Measurements from ENCODE around the gene ASTN2.

Gene ASTN2

GRCh38 chr9:116877072-116877471 lies 537.8 kb downstream of the ASTN2 start:
- H3K4me3 ChIP-seq (ENCODE audit: insufficient read length, low read depth), result no peak overlapping the region
- H3K9me3 ChIP-seq (ENCODE audit: insufficient read depth, low read length), result peaks cover 29% of the 10 kb centered on the region

GRCh38 chr9:116875576-116875975 lies 539.3 kb downstream of the ASTN2 start:
- Histone ChIP-seq H3K27me3 (ENCODE audit: insufficient read depth, insufficient read length) (no peaks in the 10 kb centered on the region), H3K9me3 (ENCODE audit: insufficient read depth, low read length) (peaks cover 29% of the 10 kb centered on the region), H3K9ac (ENCODE audit: insufficient read length, low read depth) (no peak overlapping the region), H3K4me1 (ENCODE audit: insufficient read depth, insufficient read length) (no peaks in the 10 kb centered on the region), H3K36me3 (ENCODE audit: insufficient read depth, insufficient read length, low read length) (no peaks in the 10 kb centered on the region), H3K4me3 (ENCODE audit: insufficient read length, low read depth) (no peak overlapping the region)
- DNase-seq (ENCODE audit: low read depth, low spot score), result no peak
- TF ChIP-seq YY1 (IDR thresholded peaks at IDR 0.05; ENCODE audit: insufficient read depth, insufficient read length) (no peak), SUZ12 (IDR thresholded peaks at IDR 0.05; ENCODE audit: extremely low read depth, insufficient read depth, insufficient read length) (no peak), ZNF274 (IDR thresholded peaks at IDR 0.05; ENCODE audit: low read depth, low read length) (no peak)

More at GRCh38 chr9:116877072-116877471, 537.8 kb downstream of the ASTN2 start:
- DNase-seq (ENCODE audit: low read depth, low spot score), result no peak
- TF ChIP-seq ZNF274 (IDR thresholded peaks at IDR 0.05; ENCODE audit: low read depth, low read length) (no peak), SUZ12 (IDR thresholded peaks at IDR 0.05; ENCODE audit: extremely low read depth, insufficient read depth, insufficient read length) (no peak), YY1 (IDR thresholded peaks at IDR 0.05; ENCODE audit: insufficient read depth, insufficient read length) (no peak)
- Histone ChIP-seq H3K36me3 (ENCODE audit: insufficient read depth, insufficient read length, low read length) (no peaks in the 10 kb centered on the region), H3K27me3 (ENCODE audit: insufficient read depth, insufficient read length) (no peaks in the 10 kb centered on the region), H3K4me1 (ENCODE audit: insufficient read depth, insufficient read length) (no peaks in the 10 kb centered on the region), H3K9ac (ENCODE audit: insufficient read length, low read depth) (no peak overlapping the region)

- H3K4me3 ChIP-seq (ENCODE audit: insufficient read length, low read depth), result no peak overlapping the region
- no peaks in the 10 kb centered on the region for H3K4me1 ChIP-seq (ENCODE audit: insufficient read depth, insufficient read length)
- no peak for DNase-seq (ENCODE audit: low read depth, low spot score)
- H3K9me3 ChIP-seq (ENCODE audit: insufficient read depth, low read length), result peaks cover 29% of the 10 kb centered on the region
- H3K27me3 ChIP-seq (ENCODE audit: insufficient read depth, insufficient read length), result no peaks in the 10 kb centered on the region
- no peak overlapping the region for H3K9ac ChIP-seq (ENCODE audit: insufficient read length, low read depth)
- H3K36me3 ChIP-seq (ENCODE audit: insufficient read depth, insufficient read length, low read length), result no peaks in the 10 kb centered on the region
- TF ChIP-seq SUZ12 (IDR thresholded peaks at IDR 0.05; ENCODE audit: extremely low read depth, insufficient read depth, insufficient read length), result no peak
- TF ChIP-seq ZNF274 (IDR thresholded peaks at IDR 0.05; ENCODE audit: low read depth, low read length), result no peak
- TF ChIP-seq YY1 (IDR thresholded peaks at IDR 0.05; ENCODE audit: insufficient read depth, insufficient read length), result no peak
Observed at GRCh38 chr9:116873937-116874914, 540.6 kb downstream of the ASTN2 start.

GRCh38 chr9:116873491-116873890 lies 541.4 kb downstream of the ASTN2 start:
- TF ChIP-seq ZNF274 (IDR thresholded peaks at IDR 0.05; ENCODE audit: low read depth, low read length), result no peak
- no peak for TF ChIP-seq YY1 (IDR thresholded peaks at IDR 0.05; ENCODE audit: insufficient read depth, insufficient read length)
- TF ChIP-seq SUZ12 (IDR thresholded peaks at IDR 0.05; ENCODE audit: extremely low read depth, insufficient read depth, insufficient read length), result no peak
- Histone ChIP-seq H3K4me3 (ENCODE audit: insufficient read length, low read depth) (no peak overlapping the region), H3K9ac (ENCODE audit: insufficient read length, low read depth) (no peak overlapping the region), H3K9me3 (ENCODE audit: insufficient read depth, low read length) (peaks cover 29% of the 10 kb centered on the region), H3K27me3 (ENCODE audit: insufficient read depth, insufficient read length) (no peaks in the 10 kb centered on the region), H3K4me1 (ENCODE audit: insufficient read depth, insufficient read length) (no peaks in the 10 kb centered on the region), H3K36me3 (ENCODE audit: insufficient read depth, insufficient read length, low read length) (no peaks in the 10 kb centered on the region)
- no peak for DNase-seq (ENCODE audit: low read depth, low spot score)

- TF ChIP-seq YY1 (IDR thresholded peaks at IDR 0.05; ENCODE audit: insufficient read depth, insufficient read length), result no peak
- TF ChIP-seq ZNF274 (IDR thresholded peaks at IDR 0.05; ENCODE audit: low read depth, low read length), result no peak
- TF ChIP-seq SUZ12 (IDR thresholded peaks at IDR 0.05; ENCODE audit: extremely low read depth, insufficient read depth, insufficient read length), result no peak
- no peak overlapping the region for H3K4me3 ChIP-seq (ENCODE audit: insufficient read length, low read depth)
- no peak for DNase-seq (ENCODE audit: low read depth, low spot score)
- 0 out of 2 replicates have a peak, but pooled peaks cover under 1% of the 10 kb centered on the region for H3K9me3 ChIP-seq (ENCODE audit: insufficient read depth, low read length)
- H3K4me1 ChIP-seq (ENCODE audit: insufficient read depth, insufficient read length), result peaks cover 2% of the 10 kb centered on the region
- H3K27me3 ChIP-seq (ENCODE audit: insufficient read depth, insufficient read length), result no peaks in the 10 kb centered on the region
- no peak overlapping the region for H3K9ac ChIP-seq (ENCODE audit: insufficient read length, low read depth)
- H3K36me3 ChIP-seq (ENCODE audit: insufficient read depth, insufficient read length, low read length), result no peaks in the 10 kb centered on the region
Observed at GRCh38 chr9:116870566-116870965, 544.3 kb downstream of the ASTN2 start.

GRCh38 chr9:116868201-116868600 lies 546.7 kb downstream of the ASTN2 start:
- TF ChIP-seq SUZ12 (IDR thresholded peaks at IDR 0.05; ENCODE audit: extremely low read depth, insufficient read depth, insufficient read length) (no peak), ZNF274 (IDR thresholded peaks at IDR 0.05; ENCODE audit: low read depth, low read length) (no peak), YY1 (IDR thresholded peaks at IDR 0.05; ENCODE audit: insufficient read depth, insufficient read length) (no peak)
- Histone ChIP-seq H3K36me3 (ENCODE audit: insufficient read depth, insufficient read length, low read length) (no peaks in the 10 kb centered on the region), H3K27me3 (ENCODE audit: insufficient read depth, insufficient read length) (no peaks in the 10 kb centered on the region), H3K4me3 (ENCODE audit: insufficient read length, low read depth) (no peak overlapping the region), H3K9me3 (ENCODE audit: insufficient read depth, low read length) (no peaks in the 10 kb centered on the region), H3K9ac (ENCODE audit: insufficient read length, low read depth) (no peak overlapping the region), H3K4me1 (ENCODE audit: insufficient read depth, insufficient read length) (peaks cover 2% of the 10 kb centered on the region)
- no peak for DNase-seq (ENCODE audit: low read depth, low spot score)

GRCh38 chr9:116861321-116861720 lies 553.5 kb downstream of the ASTN2 start:
- no peak overlapping the region for H3K4me3 ChIP-seq (ENCODE audit: insufficient read length, low read depth)
- no peaks in the 10 kb centered on the region for H3K4me1 ChIP-seq (ENCODE audit: insufficient read depth, insufficient read length)
- no peak for DNase-seq (ENCODE audit: low read depth, low spot score)
- no peak for TF ChIP-seq ZNF274 (IDR thresholded peaks at IDR 0.05; ENCODE audit: low read depth, low read length)
- no peak for TF ChIP-seq SUZ12 (IDR thresholded peaks at IDR 0.05; ENCODE audit: extremely low read depth, insufficient read depth, insufficient read length)
- no peak for TF ChIP-seq YY1 (IDR thresholded peaks at IDR 0.05; ENCODE audit: insufficient read depth, insufficient read length)
- H3K27me3 ChIP-seq (ENCODE audit: insufficient read depth, insufficient read length), result no peaks in the 10 kb centered on the region
- H3K9me3 ChIP-seq (ENCODE audit: insufficient read depth, low read length), result no peaks in the 10 kb centered on the region
- no peaks in the 10 kb centered on the region for H3K36me3 ChIP-seq (ENCODE audit: insufficient read depth, insufficient read length, low read length)
- H3K9ac ChIP-seq (ENCODE audit: insufficient read length, low read depth), result no peak overlapping the region

All from NT2/D1 (cell line).